Thyroid gland (tissue), 4 donors: Measurements from ENCODE around the gene PARD3.

Experiments used
- POLR2A ChIP-seq, 2 donors: fragments of 450-650 bp; IDR thresholded peaks; one replicate each; pipeline ENCODE4 v1.6.1; 2017; ENCODE audit warnings: antibody characterized with exemption in 2 of 2, mild to moderate bottlenecking in 2 of 2, moderate library complexity in 1 of 2
- TF ChIP-seq, protein P1 (sequence below), 6 experiments: fragments of 200-600 bp in 3 of 6; fragments of 450-650 bp in 3 of 6; sonication (generic) in 3 of 6; IDR thresholded peaks; one replicate each; pipeline ENCODE4 v1.5.1; 2016 to 2019; ENCODE audit warnings: antibody characterized with exemption in 6 of 6, mild to moderate bottlenecking in 2 of 6, inconsistent platforms in 1 of 6, moderate library complexity in 1 of 6

GRCh38 chr10:34327184-34327583 lies 487.9 kb downstream of the PARD3 start:
- TF ChIP-seq, protein P1, sequence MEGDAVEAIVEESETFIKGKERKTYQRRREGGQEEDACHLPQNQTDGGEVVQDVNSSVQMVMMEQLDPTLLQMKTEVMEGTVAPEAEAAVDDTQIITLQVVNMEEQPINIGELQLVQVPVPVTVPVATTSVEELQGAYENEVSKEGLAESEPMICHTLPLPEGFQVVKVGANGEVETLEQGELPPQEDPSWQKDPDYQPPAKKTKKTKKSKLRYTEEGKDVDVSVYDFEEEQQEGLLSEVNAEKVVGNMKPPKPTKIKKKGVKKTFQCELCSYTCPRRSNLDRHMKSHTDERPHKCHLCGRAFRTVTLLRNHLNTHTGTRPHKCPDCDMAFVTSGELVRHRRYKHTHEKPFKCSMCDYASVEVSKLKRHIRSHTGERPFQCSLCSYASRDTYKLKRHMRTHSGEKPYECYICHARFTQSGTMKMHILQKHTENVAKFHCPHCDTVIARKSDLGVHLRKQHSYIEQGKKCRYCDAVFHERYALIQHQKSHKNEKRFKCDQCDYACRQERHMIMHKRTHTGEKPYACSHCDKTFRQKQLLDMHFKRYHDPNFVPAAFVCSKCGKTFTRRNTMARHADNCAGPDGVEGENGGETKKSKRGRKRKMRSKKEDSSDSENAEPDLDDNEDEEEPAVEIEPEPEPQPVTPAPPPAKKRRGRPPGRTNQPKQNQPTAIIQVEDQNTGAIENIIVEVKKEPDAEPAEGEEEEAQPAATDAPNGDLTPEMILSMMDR (IDR thresholded peaks at IDR 0.05), result no peak
- TF ChIP-seq POLR2A (IDR thresholded peaks at IDR 0.05), result no peak
